Spinal cord (tissue), 10 donors: ENCODE measurements around the gene SPEG. TPM values are rescaled to one million over a fixed set of nuclear protein-coding genes. Genes with fewer than 3 reads are reported as not detected.

ENCODE experiments used
- DNase-seq, 6 donors: peaks; one replicate each; pipeline versions ENCODE4 v3.0.0 to v3.0.0-alpha.2; 2013 to 2015; ENCODE audit warnings: low spot score in 6 of 6, low read depth in 4 of 6
- H3K27ac ChIP-seq: one replicate; pipeline ENCODE4 v1.5.1; 2013; ENCODE audit warnings: low read depth, low read length, control low read depth
- H3K27me3 ChIP-seq: one replicate; pipeline ENCODE4 v1.6.1; 2013; ENCODE audit warnings: low read length; ENCODE audit not compliant: control insufficient read depth, insufficient read depth
- H3K36me3 ChIP-seq: one replicate; pipeline ENCODE4 v1.6.1; 2013; ENCODE audit warnings: low read length; ENCODE audit not compliant: control insufficient read depth, insufficient read depth
- H3K4me1 ChIP-seq: one replicate; pipeline ENCODE4 v1.6.1; 2013; ENCODE audit warnings: low read length; ENCODE audit not compliant: control insufficient read depth, insufficient read depth
- H3K4me3 ChIP-seq: one replicate; pipeline ENCODE4 v1.5.1; 2013; ENCODE audit warnings: low read depth, low read length, control low read depth
- H3K9me3 ChIP-seq: one replicate; pipeline ENCODE4 v1.6.1; 2013; ENCODE audit warnings: low read length; ENCODE audit not compliant: control insufficient read depth, insufficient read depth
- WGBS: methylation state at CpG from one replicate; pipeline ENCODE4 v1.1.5; 2013; ENCODE audit warnings: missing lambda C conversion rate; ENCODE audit not compliant: insufficient coverage; 5-methylcytosine and 5-hydroxymethylcytosine counted together
- polyA plus RNA-seq, 2 donors: library from polyadenylated mRNA; unstranded; fragments of 120-200 nt; gene quantifications; one replicate each; pipeline ENCODE4 v1.2.1, GENCODE V29; 2013; ENCODE audit not compliant: insufficient read length in 2 of 2
- total RNA-seq, 2 donors: library from RNA; depleted of rRNA in 1 of 2; stranded (reverse); fragments of 120-200 nt in 1 of 2; fragments of >200 nt in 1 of 2; gene quantifications; one replicate each; pipeline versions ENCODE4 v1.2.3 to v1.2.4, GENCODE V29; 2013 to 2014
- donor health status: healthy.

SPEG gene
- total and polyA plus RNA-seq, 4 donors: 12.2 to 84.2 (median 46.0) TPM

DNA sequence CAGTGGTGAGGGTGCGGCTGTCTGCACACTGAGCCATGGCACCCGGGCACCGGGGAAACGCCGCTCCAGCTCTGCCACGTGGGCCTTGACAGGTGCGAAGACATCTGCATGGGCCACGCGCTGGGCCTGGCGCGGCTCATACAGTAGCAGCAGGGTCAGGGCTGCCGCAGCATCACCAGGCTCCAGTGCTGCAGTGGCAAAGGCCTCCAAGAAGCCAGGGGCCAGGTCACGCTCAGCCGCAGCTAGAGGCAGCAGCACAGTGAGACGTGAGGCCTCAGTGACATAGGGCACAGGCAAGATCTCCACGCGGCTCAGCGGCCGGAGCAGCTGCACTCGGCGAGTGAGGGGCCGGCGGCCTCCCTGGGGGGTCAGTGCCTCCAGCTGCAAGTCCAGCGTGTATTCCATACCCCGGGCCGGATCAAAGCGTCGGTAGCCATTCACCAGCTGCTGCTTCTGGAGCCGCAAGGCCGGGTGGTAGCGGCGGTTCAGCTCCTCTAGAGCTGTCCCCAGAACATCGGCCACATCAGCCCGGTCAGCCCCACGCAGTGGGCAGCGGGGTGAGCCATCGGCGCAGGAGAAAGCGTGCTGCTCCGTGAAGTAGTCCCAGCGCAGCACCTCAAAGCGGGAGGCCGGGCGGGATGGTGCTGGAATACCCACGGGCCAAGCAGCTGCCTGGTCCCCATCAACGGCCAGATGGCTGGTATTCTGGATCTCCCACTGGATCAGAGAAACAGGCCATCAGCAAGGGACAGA lies 105.5 kb downstream of the SPEG start:
- no peak overlapping the region for H3K4me3 ChIP-seq
- WGBS: 88% methylated on average over 46 of the region's 46 CpGs
- H3K4me1 ChIP-seq: peaks cover 69% of the 10 kb centered on the region
- H3K27ac ChIP-seq: peak overlapping the region; percentile 93
- no peaks in the 10 kb centered on the region for H3K9me3 ChIP-seq
- H3K27me3 ChIP-seq: no peaks in the 10 kb centered on the region
- DNase-seq: no peak
- peaks cover 57% of the 10 kb centered on the region for H3K36me3 ChIP-seq

DNA sequence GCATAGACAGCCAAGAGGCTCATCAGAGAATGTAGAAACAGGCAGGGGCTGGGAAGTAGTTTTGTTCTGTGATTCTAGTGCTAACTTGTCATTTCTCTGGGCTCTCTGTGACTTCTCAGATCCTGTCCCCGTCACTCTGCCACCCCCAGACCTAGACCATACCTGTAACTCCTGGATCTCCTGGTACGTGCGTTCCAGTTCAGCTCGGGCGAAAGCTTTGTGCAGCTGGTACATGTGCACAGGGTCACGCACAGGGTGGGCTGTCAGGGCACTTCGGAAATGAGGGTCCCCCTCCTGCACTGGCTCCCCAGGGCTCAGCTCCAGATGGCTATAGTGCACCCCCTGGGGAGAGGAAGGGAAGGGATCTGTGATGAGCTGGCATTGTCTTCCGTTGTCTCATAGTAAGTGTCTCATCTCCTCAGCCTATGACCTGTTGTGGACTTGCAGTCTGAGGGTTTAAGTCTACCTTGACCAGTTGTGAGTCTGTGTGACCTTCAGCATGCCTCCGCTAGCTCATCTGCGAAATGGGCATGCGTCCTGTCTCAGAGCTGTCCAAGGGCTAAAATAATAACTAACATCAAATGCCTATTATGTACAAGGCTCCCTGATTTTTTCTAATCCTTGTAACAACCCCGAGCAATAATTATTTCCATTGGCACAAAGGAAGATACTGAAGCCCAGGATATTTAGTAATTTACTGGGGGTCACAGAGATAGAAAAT lies 106.3 kb downstream of the SPEG start:
- Histone ChIP-seq H3K4me3 (no peak overlapping the region), H3K27me3 (no peaks in the 10 kb centered on the region), H3K36me3 (peaks cover 63% of the 10 kb centered on the region), H3K4me1 (peaks cover 76% of the 10 kb centered on the region), H3K27ac (no peak overlapping the region), H3K9me3 (no peaks in the 10 kb centered on the region)
- DNase-seq: no peak
- WGBS: 89% methylated on average over 8 of the region's 12 CpGs

- H3K9me3 ChIP-seq: no peaks in the 10 kb centered on the region
- H3K4me3 ChIP-seq: peak overlapping the region; percentile 75
- no peak overlapping the region for H3K27ac ChIP-seq
- WGBS: 7% methylated on average over 48 of the region's 48 CpGs
- peaks cover 72% of the 10 kb centered on the region for H3K4me1 ChIP-seq
- DNase-seq: peak in 3 of 6 donors; percentile 51 to 91 (median 79)
- H3K27me3 ChIP-seq: no peaks in the 10 kb centered on the region
- H3K36me3 ChIP-seq: peaks cover 61% of the 10 kb centered on the region
These were observed 107.1 kb downstream of the SPEG start for GRCh38 chr2:219541611-219542180.

DNA sequence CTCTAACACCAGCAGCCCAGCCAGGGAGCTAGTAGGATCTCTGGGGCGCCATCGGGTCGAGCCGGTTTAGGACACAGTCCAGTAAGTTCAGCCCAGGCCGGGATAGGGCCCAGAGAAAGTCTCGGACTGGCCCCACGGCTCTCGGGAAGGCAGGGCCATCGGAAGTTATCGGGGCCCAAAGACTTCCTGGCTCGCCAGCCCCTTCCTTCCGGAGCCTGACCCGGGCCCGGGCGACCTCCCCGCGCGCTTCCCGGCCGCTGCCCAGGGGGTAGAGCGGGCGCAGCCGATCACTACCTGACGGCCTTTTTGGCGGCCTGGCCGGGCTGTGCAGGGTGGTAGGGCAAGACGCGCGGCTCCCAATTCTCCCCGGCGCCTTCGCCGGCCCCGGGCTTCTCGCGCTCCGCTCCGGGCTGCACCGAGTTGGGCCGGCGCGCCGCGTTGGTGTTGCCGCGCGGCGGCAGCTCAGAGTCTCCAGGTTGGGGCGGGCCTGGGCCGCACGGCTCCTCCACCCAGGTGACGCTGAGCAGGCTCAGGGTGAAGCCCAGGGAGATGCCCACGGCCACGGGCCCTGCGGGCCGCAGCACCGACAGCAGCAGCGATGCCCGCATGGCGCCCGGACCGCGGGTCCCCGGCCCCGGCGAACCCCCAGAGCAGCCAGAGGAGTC lies 108.4 kb downstream of the SPEG start:
- under 1% methylated on average over 66 of the region's 66 CpGs for WGBS
- Histone ChIP-seq H3K9me3 (no peaks in the 10 kb centered on the region), H3K27ac (peak overlapping the region; percentile 91), H3K4me3 (peak overlapping the region; percentile 75), H3K4me1 (peaks cover 59% of the 10 kb centered on the region), H3K36me3 (peaks cover 59% of the 10 kb centered on the region), H3K27me3 (no peaks in the 10 kb centered on the region)
- DNase-seq: peak in 1 of 6 donors; percentile 34

- Histone ChIP-seq H3K36me3 (peaks cover 59% of the 10 kb centered on the region), H3K4me1 (peaks cover 52% of the 10 kb centered on the region), H3K4me3 (peak within 1 kb of the TSS; percentile 75), H3K9me3 (no peaks in the 10 kb centered on the region), H3K27me3 (no peaks in the 10 kb centered on the region), H3K27ac (peak within 1 kb of the TSS; percentile 91)
- peak; percentile 90 to 100 (median 97) for DNase-seq
- WGBS: 0% methylated on average over 73 of the region's 75 CpGs
These were observed 109.1 kb downstream of the SPEG start, which contains the start of the genes CHPF and TMEM198 for GRCh38 chr2:219543596-219544358. CHPF (minus strand) TSS chr2:219543809; CDS start chr2:219543538, 271 bp downstream. TMEM198 (plus strand) TSS chr2:219544028; CDS start chr2:219544728, 700 bp downstream.

DNA sequence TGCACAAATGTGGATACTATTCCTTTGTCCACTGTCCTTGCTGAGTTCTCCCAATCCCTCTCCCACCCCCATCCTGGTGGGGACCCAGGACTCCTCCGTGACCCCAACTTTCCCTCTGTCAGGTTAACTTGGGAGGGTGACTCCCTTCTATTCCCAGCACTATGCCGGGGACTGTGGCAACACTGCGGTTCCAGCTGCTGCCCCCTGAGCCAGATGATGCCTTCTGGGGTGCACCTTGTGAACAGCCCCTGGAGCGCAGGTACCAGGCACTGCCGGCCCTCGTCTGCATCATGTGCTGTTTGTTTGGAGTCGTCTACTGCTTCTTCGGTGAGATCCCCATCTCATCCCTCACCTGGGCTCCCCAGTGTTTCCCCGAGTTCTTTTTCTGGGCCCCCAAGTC lies 109.9 kb downstream of the SPEG start:
- WGBS: 40% methylated on average over 5 of the region's 9 CpGs
- DNase-seq: no peak
- Histone ChIP-seq H3K27ac (peak overlapping the region; percentile 82), H3K4me1 (peaks cover 44% of the 10 kb centered on the region), H3K36me3 (peaks cover 59% of the 10 kb centered on the region), H3K27me3 (no peaks in the 10 kb centered on the region), H3K9me3 (no peaks in the 10 kb centered on the region), H3K4me3 (peak overlapping the region; percentile 75)

- no peak overlapping the region for H3K4me3 ChIP-seq
- WGBS: 69% methylated on average over 3 of the region's 3 CpGs
- no peak for DNase-seq
- no peaks in the 10 kb centered on the region for H3K9me3 ChIP-seq
- no peak overlapping the region for H3K27ac ChIP-seq
- no peaks in the 10 kb centered on the region for H3K27me3 ChIP-seq
- peaks cover 39% of the 10 kb centered on the region for H3K4me1 ChIP-seq
- H3K36me3 ChIP-seq: peaks cover 59% of the 10 kb centered on the region
These were observed 110.8 kb downstream of the SPEG start for GRCh38 chr2:219545295-219545942.

GRCh38 chr2:219545943-219546352 lies 111.3 kb downstream of the SPEG start:
- H3K36me3 ChIP-seq: peaks cover 59% of the 10 kb centered on the region
- no peak overlapping the region for H3K4me3 ChIP-seq
- no peak overlapping the region for H3K27ac ChIP-seq
- peaks cover 42% of the 10 kb centered on the region for H3K4me1 ChIP-seq
- H3K27me3 ChIP-seq: no peaks in the 10 kb centered on the region
- DNase-seq: no peak
- no peaks in the 10 kb centered on the region for H3K9me3 ChIP-seq
- WGBS: 76% methylated on average over 4 of the region's 4 CpGs
